Left lobe of liver (tissue), 2 donors: ENCODE data around the gene CDKN1C. TPM values are rescaled to one million over a fixed set of nuclear protein-coding genes. Genes with fewer than 3 reads are reported as not detected.

ENCODE experiments used
- ATAC-seq: fragments of 200-7000 bp; cut with Tn5 transposase; one replicate; pipeline ENCODE4 v1.9.1; 2020; ENCODE audit warnings: mild to moderate bottlenecking, moderate library complexity
- DNase-seq: peaks from one replicate; pipeline ENCODE4 v3.0.0-alpha.2; 2020; ENCODE audit warnings: low spot score
- total RNA-seq: library from RNA; stranded (reverse); gene quantifications from one replicate; pipeline ENCODE4 v1.2.1, GENCODE V29; 2021
- donor health status: DM: no; HTN: no; CAD: no; lungs with moderate emphysema.
- donor health status: DM: no; HTN: yes; CAD: no.

The CDKN1C gene
- total RNA-seq, 1 donor from 2014 or later: 8.4 TPM

DNA sequence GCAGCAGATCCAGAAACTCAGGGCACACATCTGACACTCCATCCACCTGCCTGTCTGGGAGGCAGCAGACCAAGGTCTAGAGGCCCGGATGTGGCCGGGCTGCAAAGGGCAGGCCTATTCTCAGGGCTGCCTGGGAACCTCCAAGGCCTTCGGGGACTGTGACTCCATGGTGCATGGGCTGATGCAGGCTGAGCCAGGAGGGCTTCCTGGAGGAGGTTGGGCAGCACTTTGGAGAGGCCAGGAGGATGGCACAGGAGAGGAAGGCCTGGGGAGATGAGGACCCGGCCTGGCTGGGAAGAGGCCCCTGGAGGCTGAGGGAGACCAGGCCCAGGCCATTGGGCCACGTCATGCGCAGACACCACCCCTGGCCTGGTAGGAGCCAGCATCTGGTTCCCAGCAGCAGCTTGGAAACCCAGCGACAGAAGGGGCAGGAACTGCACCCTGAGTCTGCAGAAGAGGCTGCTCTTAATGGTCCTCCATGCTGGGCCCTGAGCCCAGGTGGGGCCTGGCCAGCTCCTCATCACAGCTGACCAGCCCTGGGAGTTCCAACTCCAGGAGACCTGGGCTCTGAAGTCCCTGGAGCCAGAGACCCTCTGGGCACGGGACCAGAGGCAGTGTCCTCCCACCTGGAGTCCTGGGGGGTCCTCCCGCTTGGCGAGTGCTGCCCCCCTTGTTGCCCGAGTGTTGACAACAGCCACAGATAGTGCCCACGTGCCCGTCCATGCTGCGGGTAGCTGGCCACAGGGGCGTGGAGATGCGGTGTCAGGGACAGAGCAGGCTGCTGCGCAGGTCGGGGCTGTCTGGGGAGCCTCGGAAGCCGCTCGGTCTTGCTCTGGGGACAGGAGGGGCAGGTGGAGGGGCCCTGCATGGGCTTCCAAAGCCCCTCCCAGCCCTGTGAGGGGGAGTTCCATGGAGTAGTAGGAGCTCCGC, 38.1 kb upstream of the CDKN1C start:
- DNase-seq (no peak), ATAC-seq (no peak)

DNA sequence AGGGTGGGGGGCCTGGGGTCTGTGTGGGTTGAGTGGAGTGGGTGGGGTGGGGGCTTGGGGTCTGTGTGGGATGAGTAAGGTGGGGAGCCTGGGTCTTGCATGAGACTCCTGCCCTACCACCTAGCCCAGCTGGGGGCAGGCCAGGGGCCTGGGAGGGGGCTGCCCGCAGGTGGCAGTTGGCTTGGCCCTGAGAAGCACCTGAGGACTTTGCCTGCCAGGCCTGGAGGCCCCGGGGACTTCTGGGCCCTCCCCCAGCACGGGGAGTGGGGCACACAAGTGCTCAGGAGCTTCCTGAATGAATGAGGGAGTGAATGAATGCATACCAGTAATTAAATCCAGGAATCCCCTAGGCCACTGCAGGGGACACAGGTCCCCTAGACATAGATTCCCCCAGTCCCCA, 37.1 kb upstream of the CDKN1C start:
- DNase-seq: no peak
- no peak for ATAC-seq

GRCh38 chr11:2921742-2922493, 36.3 kb upstream of the CDKN1C start:
- ATAC-seq (no peak), DNase-seq (no peak)

DNA sequence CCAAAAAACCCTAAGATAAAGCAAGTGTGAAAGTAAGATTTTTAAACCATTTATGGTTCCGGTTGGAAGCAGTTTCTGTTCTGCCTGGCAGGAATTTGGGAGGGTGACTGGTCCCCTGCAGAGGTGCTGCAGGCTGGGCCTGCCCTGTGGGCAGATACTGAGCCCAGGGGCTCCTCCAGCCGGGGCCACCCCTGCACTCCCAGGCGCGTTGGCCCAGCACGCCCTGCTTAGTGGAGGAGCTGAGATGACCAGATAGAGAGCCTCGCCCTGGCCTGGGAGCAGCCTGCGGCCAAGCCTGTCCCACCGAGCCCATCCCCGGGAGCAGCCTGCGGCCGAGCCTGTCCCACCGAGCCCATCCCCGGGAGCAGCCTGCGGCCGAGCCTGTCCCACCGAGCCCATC, 35.7 kb upstream of the CDKN1C start:
- ATAC-seq: no peak
- DNase-seq: no peak

DNA sequence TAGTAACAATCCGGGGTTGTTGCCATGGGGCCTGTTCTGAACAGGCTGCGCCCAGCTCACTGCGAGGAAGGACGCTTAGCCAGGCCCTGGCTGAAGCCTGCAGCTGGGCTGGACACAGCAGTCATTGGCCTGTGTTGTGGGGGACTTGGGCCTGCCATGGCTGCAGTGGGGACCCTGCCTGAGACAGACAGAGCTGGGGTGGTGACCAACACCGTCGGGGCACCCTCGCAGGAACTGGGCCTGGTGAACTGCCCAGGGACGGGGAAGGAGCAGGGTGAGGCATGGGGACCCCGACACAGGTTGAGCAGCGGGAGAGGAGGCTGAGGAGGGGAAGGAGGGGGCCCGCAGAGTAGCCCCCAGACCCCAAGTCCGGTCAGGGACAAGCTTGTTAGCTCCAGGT, 34.8 kb upstream of the CDKN1C start:
- DNase-seq (no peak), ATAC-seq (no peak)

- DNase-seq (no peak), ATAC-seq (no peak)
Observed at GRCh38 chr11:2919837-2920236, 34.3 kb upstream of the CDKN1C start.

DNA sequence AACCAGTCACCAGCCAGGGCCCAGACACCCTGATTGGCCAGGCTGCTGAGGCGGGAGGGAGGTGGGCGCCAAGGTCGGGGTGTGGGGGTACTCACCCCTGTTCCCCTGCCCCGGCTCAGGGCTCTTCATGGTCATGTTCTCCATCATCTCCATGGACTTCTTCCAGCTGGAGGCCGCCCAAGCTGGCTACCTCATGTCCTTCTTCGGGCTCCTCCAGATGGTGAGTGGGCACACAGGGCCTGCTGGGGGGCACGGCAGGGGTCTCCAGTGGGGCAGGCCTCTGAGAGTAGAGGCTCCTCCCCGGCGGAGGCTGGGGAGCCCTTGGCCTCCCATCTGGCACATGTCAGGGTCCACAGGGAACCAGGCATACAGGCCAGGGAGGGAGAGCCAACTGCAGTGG, 33.6 kb upstream of the CDKN1C start:
- ATAC-seq (no peak), DNase-seq (no peak)

DNA sequence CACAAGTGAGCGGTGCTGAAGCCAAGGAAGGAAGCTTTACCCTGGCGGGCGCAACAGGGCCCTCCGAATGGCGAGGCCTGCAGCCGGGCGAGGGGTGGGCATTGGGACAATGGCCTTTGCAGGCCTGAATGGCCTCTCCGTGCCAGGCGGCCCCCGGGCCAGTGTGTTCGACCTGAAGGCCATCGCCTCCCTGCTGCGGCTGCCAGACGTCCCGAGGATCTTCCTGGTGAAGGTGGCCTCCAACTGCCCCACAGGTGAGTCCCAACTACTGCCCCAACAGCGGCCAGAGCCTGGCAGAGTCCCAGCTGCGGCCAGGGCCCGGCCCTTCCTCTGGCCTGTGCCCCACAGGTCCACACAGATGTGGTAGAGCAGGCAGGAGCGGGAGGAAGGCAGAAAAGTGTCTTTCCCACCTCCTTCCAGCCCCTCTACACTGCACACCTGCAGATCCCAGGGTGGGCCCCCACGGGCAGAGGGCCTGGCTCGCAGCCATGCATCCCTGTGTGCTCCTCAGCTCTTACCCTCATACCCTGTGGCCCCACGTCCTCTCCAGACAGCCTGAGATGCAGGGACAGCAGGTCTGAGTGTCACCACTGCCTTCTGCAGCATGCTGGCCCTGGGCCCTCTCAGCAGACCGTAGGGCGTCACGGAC, 32.4 kb upstream of the CDKN1C start:
- no peak for ATAC-seq
- DNase-seq: no peak

DNA sequence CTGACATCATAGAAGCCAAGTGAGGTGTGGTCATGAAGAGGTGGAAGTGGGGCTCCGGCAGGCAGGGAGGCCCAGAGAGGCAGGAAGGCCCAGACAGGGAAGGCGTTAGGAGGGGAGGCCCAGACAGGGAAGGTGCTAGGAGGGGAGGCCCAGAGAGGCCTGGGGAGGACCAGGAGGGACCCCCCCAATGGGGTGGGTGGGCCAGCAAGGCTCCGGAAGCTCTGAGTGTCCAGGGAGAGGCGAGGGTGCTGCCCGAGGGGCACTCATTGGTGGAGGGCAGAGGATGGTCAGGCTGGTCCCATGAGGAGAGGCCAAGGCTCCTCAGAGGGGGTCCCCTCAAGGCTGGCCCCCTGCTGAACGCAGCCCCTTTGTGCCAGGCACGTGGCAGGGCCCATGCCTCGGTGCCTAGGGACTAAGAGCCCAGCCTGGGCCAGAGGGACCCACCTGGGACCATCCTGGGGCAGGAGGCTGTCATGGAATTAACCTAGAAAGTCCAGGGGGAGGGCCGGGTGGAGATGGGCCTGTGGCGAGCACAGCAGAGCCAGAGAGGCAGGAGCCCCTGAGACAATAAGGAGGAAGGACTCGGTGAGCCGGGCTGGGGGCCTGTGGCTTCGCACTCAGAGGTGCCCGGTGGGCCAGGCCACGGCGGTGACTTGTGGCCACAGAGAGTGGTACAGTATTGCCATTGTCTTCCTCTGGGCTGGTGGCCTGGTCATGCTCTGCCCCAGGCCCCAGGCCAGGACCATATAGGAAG, 31.5 kb upstream of the CDKN1C start:
- no peak for ATAC-seq

GRCh38 chr11:2916114-2916891, 30.7 kb upstream of the CDKN1C start:
- ATAC-seq: no peak
- no peak for DNase-seq

More for the DNA sequence above, 31.5 kb upstream of the CDKN1C start:
- no peak for DNase-seq

DNA sequence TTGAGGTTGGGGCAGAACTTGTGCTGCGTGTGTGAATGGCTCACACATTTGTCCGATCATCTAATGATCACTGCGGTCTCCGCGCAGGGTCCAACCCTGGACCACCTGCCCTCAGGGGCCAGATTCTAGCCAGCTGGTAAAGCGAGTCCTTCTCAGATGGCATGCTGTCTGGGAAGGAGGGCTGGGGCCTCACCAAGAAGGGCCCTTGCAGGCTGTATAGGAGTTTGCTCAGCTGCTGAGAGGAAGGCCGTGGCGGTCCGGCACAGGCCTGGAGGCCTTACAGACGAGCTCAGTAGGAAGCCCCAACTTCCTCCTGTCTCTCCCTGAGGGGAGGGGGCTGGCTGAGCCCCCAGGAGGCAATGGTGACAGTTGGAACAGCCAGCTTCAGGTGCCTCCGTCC, 29.9 kb upstream of the CDKN1C start:
- ATAC-seq: no peak
- no peak for DNase-seq

DNA sequence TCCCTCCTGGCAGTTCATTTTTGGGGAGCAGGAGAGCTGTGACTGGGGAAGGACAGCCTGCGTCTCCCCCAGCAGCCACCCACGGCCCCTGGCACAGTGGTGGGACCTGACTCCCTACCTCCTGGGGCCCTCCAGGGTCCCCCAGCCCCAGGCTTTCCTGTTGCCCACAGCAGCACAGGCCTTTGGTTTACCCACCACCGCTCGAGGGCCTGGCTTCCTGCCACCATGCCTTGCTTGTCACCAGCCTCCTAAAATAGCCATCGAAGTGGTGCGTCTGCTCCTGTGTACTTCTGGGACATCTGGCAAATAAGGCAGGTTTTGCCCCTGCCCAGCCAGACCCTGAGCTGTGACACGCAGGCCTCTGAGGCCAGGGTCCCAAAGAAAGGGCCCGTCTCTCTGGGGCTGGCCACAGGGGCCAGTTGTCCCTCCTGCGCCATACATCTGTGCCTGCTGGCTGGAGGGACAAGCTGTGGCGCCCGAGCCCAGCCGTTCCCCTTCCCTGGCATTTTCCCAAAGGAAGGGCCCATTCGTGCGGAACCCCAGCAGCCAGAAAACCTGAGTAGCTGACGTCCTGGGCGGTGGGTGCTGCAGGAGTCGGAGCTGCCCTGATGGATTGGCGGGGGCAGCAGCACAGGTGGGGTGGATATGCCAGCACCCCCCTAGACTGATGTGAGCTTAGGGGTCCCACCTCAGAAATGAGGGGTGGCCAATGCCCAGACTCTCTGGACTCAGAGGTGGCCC, 29.1 kb upstream of the CDKN1C start:
- DNase-seq (no peak), ATAC-seq (no peak)

DNA sequence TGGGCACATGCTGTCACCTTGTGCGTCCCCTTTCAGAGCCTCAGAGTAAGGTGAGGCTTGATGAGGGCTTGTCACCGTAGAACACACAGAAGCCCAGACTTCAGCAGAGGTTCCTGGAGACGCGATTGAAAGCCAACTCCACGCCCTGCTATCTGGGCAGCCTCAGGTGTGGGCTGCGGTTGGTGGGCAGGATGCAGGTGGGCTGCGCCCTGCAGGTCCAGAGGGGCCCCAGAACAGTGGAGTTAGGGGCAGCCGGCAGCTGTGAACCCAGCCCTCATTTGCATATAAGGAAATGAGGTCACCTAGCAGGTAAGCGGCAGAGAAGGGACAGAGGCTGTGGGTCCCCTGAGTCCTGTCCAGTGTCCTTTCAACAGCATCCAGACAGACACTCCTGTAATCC, 28.2 kb upstream of the CDKN1C start:
- ATAC-seq: no peak
- no peak for DNase-seq

GRCh38 chr11:2913019-2913431, 27.4 kb upstream of the CDKN1C start:
- no peak for ATAC-seq
- DNase-seq: no peak

DNA sequence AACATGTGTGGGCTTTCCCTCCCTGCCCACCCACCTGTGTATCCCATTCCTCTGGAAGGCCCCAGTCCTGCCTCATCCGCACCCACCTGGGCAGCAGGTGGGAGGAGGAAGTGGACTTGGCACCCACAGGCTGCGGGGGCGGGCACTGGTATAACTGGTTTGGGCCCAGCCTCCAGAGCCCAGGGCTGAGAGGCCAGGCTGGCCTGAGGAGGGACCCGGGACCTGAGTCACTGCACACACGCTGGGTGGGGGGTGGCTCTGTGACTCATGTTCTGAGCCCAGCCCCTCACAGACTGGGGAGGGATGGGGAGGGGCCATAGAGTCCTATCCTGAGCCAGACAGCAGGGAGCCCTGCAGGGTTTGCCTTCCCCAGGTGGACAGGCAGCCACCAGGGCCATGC, 26.9 kb upstream of the CDKN1C start:
- no peak for DNase-seq
- ATAC-seq: peak; percentile 38

GRCh38 chr11:2911785-2912391, 26.3 kb upstream of the CDKN1C start:
- DNase-seq (no peak), ATAC-seq (no peak)

- ATAC-seq (no peak), DNase-seq (no peak)
Observed at GRCh38 chr11:2911088-2911784, 25.7 kb upstream of the CDKN1C start.

DNA sequence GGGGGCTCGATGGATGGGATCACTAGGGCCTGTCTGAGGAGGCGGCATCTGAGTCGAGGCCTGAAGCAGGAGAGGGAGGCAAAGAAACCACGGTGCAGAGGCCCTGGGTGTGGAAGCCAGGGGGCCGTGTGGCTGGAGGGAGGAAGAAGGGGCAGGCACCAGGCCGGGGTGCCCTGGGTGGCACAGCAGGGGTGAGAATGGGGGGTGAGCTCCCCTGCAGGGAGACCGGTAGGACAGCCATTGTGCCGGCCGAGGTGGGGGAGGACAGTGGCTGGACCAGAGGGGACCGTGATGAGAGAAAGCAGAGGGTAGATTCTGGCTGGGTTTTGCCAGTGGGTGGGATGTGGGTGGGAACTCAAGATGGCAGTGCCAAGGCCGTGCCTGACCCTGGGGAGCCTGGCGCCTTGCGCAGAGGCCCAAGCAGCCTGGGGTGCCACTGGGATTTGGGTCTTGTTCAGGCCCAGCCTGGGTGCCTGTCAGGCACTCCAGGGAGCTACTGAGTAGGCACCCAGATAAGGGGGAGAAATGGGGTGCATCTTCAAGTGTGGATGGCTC, 24.9 kb upstream of the CDKN1C start:
- ATAC-seq: no peak
- DNase-seq: no peak
